ENCODE results near the gene COL6A2.

COL6A2 gene

DNA sequence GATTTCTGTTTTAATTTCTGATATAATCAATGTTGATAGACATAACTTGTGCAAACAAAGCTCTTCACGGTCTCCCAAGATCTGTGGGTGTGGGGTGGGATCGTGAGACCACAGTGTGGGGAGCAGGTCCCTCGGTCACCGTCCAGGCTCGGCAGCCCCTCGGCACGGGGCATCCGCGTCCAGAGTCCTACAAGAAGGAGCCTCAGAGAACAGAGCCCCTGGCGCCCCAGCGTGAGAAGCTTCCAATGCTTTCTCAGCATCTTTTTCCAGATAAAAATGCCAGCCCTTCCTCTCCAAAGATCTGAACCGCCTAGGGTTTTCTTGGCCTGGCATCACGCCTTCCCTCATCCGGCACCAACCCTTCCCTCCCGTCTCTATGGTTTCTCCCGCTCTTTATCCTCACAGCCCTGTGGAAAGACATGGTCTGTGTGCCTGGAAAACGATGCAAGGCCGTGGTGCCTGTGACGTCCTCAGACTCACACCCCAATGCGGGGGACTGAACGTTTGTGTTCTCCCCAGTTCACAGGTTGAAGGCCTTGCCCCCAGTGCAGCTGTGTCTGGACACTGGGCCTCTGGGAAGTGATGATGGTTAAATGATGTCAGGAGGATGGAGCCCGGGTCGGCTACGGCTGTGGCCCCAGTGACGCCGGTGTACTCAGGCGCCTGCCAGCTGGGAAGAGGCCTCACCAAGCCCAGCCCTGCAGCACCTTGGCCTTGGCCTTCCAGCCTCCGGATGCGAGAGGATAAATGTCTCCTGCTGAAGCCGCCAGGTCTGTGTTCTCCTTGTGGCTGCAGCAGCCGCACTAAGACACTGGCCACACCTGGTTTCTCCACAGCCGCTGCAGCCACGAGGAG lies 45.9 kb upstream of the COL6A2 start:
- no peak for DNase-seq (ENCODE audit: low spot score)
- in situ Hi-C loops (cut with MboI; ENCODE audit: low sequenced_read_pairs, unreplicated experiment) = no loop called here
- TF ChIP-seq, protein P1, sequence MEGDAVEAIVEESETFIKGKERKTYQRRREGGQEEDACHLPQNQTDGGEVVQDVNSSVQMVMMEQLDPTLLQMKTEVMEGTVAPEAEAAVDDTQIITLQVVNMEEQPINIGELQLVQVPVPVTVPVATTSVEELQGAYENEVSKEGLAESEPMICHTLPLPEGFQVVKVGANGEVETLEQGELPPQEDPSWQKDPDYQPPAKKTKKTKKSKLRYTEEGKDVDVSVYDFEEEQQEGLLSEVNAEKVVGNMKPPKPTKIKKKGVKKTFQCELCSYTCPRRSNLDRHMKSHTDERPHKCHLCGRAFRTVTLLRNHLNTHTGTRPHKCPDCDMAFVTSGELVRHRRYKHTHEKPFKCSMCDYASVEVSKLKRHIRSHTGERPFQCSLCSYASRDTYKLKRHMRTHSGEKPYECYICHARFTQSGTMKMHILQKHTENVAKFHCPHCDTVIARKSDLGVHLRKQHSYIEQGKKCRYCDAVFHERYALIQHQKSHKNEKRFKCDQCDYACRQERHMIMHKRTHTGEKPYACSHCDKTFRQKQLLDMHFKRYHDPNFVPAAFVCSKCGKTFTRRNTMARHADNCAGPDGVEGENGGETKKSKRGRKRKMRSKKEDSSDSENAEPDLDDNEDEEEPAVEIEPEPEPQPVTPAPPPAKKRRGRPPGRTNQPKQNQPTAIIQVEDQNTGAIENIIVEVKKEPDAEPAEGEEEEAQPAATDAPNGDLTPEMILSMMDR (IDR thresholded peaks at IDR 0.05; ENCODE audit: borderline replicate concordance, control extremely low read depth, extremely low read depth, insufficient read depth, missing control alignments) = no peak

DNA sequence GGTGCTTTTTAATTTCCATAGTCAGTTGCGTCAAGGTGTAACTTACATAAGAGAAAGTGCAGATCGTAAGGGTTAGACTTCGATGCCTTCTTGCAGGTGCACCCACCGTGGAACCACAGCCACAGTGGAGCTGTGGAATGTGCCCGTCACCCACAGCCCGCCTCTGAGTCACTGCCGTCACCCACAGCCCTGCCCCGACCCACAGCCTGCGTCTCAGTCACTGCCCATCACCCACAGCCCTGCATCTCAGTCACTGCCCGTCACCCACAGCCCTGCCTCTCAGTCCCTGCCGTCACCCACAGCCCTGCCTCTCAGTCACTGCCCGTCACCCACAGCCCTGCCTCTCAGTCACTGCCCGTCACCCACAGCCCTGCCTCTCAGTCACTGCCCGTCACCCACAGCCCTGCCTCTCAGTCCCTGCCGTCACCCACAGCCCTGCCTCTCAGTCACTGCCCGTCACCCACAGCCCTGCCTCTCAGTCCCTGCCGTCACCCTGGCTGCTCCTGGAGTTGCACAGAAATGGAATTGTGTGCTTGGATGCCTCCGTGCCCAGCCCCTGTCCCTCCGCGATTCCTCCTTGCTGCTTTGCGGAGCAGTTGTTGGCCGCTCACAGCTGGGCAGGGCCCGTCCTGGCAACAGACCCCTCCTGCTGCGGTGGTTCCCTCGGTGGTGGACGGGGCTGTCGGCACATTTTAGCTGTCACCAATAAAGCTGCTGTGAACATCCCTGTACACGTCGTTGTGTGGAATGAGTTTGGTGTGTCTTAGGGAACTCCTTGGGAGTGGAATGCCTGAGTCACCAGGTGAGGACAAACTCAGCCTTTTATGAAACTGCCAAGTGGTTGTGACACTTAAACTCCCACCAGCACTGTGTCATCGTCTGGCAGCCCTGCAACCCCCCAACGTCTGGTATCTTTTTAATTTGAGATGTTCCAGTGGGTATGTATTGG lies 44.9 kb upstream of the COL6A2 start:
- TF ChIP-seq, protein P1 (IDR thresholded peaks at IDR 0.05; ENCODE audit: borderline replicate concordance, control extremely low read depth, extremely low read depth, insufficient read depth, missing control alignments) = no peak
- in situ Hi-C loops (cut with MboI; ENCODE audit: low sequenced_read_pairs, unreplicated experiment) = no loop called here
- DNase-seq (ENCODE audit: low spot score) = no peak

DNA sequence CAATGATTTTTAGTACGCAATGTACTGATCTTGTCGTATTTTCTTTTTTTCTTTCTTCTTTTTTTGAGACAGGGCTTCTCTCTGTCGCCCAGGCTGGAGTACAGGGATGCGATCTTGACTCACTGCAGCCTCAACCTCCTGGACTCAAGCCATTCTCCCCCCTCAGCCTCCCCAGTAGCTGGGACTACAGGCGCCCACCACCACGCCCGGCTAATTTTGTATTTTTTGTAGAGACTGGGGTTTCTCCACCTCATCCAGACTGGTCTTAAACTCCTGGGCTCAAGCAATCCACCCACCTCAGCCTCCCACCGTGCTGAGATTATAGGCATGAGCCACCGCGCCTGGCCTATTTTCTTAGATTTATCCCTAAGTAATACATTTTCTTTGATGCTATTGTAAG lies 43.9 kb upstream of the COL6A2 start:
- in situ Hi-C loops (cut with MboI; ENCODE audit: low sequenced_read_pairs, unreplicated experiment) = no loop called here
- TF ChIP-seq, protein P1 (IDR thresholded peaks at IDR 0.05; ENCODE audit: borderline replicate concordance, control extremely low read depth, extremely low read depth, insufficient read depth, missing control alignments) = no peak
- DNase-seq (ENCODE audit: low spot score) = no peak

DNA sequence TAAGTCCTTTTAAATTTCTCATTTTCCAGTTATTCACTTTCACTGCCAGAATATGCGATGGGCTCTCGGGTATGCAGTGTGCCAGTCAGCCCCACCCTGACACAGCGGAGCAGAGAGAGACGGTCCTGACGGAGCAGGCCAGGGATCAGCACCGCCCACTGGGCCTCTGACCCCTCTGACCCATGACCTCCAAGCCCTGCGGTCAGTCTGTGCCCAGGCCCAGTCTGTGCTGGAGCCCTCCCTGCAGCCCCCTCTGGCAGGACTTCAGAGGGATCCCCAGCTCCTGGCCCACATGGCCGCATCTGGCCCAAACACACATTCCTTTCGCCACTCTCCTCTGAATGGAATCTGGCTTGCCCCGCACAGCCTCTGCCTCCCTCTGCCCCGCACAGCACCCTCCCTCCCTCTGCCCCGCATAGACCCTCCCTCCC lies 43.4 kb upstream of the COL6A2 start:
- no peak for DNase-seq (ENCODE audit: low spot score)
- in situ Hi-C loops (cut with MboI; ENCODE audit: low sequenced_read_pairs, unreplicated experiment) = no loop called here
- TF ChIP-seq, protein P1 (IDR thresholded peaks at IDR 0.05; ENCODE audit: borderline replicate concordance, control extremely low read depth, extremely low read depth, insufficient read depth, missing control alignments) = no peak

DNA sequence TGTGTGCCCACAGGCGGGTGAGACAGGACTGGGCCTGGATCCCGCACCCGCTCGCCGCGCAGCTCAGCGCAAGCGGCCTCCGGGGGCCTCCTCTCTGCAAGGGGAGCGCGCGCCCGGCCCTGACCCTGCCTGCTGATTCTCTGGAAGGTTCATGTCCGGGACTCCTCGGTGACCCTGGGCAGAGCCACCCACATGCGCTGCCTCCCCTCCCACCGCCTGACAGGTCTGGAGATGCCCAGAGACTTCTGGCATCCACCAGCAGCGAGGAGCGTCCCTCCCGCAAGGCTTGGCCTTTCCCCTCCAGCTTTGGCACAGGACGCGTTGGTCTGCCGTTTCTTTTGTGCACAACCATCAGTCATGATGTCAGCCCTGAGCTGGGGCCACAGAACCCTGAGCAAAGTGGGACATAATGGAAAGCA lies 42.0 kb upstream of the COL6A2 start:
- in situ Hi-C loops (cut with MboI; ENCODE audit: low sequenced_read_pairs, unreplicated experiment) = no loop called here
- TF ChIP-seq, protein P1 (IDR thresholded peaks at IDR 0.05; ENCODE audit: borderline replicate concordance, control extremely low read depth, extremely low read depth, insufficient read depth, missing control alignments) = no peak
- DNase-seq (ENCODE audit: low spot score) = no peak

DNA sequence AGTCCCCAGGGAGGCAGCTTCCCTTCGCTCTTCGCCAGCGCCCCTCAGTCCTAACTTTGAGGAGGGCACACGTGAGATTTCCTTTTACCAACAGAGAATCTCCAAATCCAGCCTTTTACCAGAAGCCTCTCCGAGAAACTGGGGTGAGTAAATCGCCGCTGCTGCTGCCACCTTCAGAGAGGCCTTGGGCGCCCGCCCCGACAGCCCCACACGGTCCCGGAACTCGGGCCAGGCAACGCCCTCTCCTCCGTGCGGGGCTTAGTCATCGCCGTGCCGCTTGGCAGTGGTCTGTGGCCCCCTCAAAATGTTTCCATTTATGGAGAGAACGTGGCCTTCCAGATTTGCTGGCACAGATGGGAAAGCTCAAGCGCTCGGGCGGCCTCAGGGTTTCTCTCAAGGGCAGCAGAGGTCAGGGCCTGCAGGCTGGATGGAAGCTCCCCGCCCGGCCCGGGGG lies 41.4 kb upstream of the COL6A2 start:
- DNase-seq (ENCODE audit: low spot score) = no peak
- TF ChIP-seq, protein P1 (IDR thresholded peaks at IDR 0.05; ENCODE audit: borderline replicate concordance, control extremely low read depth, extremely low read depth, insufficient read depth, missing control alignments) = no peak
- in situ Hi-C loops (cut with MboI; ENCODE audit: low sequenced_read_pairs, unreplicated experiment) = no loop called here
